Body of pancreas (tissue), 4 donors: ENCODE data around the gene NPEPPS. TPM values are rescaled to one million over a fixed set of nuclear protein-coding genes. Genes with fewer than 3 reads are reported as not detected.
A peak's percentile ranks its signal among the peaks of the same experiment; 100 is the strongest.
"Not testable (repeated sequence)": the region's sequence is repeated elsewhere in the genome, so short reads cannot be mapped to it uniquely, and the experiment has no call there.

Experiments used
- ATAC-seq: fragments of 150-250 bp; one replicate; pipeline ENCODE4 v1.9.1; 2016
- DNase-seq, 4 donors: peaks; one replicate each; pipeline ENCODE4 v3.0.0-alpha.2; 2019
- H3K27ac ChIP-seq, 4 donors: fragments of 200-600 bp; sonication (generic); 1 replicate in 3 of 4; 2 replicates in 1 of 4; pipeline versions ENCODE4 v1.5.1 to v1.6.1; 2016 to 2019; ENCODE audit warnings: mild to moderate bottlenecking in 1 of 4, mixed read lengths in 1 of 4, moderate library complexity in 1 of 4
- H3K27me3 ChIP-seq, 2 donors: fragments of 200-600 bp; sonication (generic); one replicate each; pipeline ENCODE4 v1.6.0; 2016; ENCODE audit warnings: mild to moderate bottlenecking in 1 of 2
- H3K36me3 ChIP-seq, 2 donors: fragments of 200-600 bp; sonication (generic); replicated peaks in 1 of 2; 2 replicates each; pipeline ENCODE4 v1.5.1; 2016; ENCODE audit warnings: low read depth in 2 of 2; ENCODE audit not compliant: insufficient read depth in 1 of 2
- H3K4me1 ChIP-seq: fragments of 200-600 bp; sonication (generic); one replicate; pipeline ENCODE4 v1.6.0; 2016
- H3K4me3 ChIP-seq, 2 donors: fragments of 200-600 bp; sonication (generic); 1 replicate in 1 of 2; 2 replicates in 1 of 2; pipeline ENCODE4 v1.5.1; 2016 to 2019
- H3K9me3 ChIP-seq, 3 donors: fragments of 200-600 bp; sonication (generic); 1 replicate in 2 of 3; 2 replicates in 1 of 3; pipeline ENCODE4 v1.5.1; 2016
- POLR2A ChIP-seq, 3 donors: fragments of 450-650 bp; IDR thresholded peaks; one replicate each; pipeline ENCODE4 v1.6.1; 2016; ENCODE audit warnings: antibody characterized with exemption in 3 of 3, mild to moderate bottlenecking in 2 of 3
- WGBS, 2 donors: methylation state at CpG; one replicate each; pipeline ENCODE4 v1.1.5; 2017; 5-methylcytosine and 5-hydroxymethylcytosine counted together
- intact Hi-C: fragments of 100-400 bp; cut with DNase I; formaldehyde crosslinking; loops from one replicate; pipeline ENCODE4 v1.15.1; 2023
- total RNA-seq, 2 donors: library from RNA; depleted of rRNA; stranded (reverse); fragments of >200 nt; gene quantifications; one replicate each; pipeline ENCODE4 v1.1.0, GENCODE V29; 2016
- TF ChIP-seq, protein P1 (sequence below), 7 experiments: fragments of 450-650 bp in 4 of 7; fragments of 200-600 bp in 3 of 7; sonication (generic) in 3 of 7; IDR thresholded peaks; one replicate each; pipeline ENCODE4 v1.5.1; 2016 to 2019; ENCODE audit warnings: antibody characterized with exemption in 7 of 7

NPEPPS gene
- total RNA-seq, 2 donors from 2014 or later: 77.5 to 92.4 TPM

DNA sequence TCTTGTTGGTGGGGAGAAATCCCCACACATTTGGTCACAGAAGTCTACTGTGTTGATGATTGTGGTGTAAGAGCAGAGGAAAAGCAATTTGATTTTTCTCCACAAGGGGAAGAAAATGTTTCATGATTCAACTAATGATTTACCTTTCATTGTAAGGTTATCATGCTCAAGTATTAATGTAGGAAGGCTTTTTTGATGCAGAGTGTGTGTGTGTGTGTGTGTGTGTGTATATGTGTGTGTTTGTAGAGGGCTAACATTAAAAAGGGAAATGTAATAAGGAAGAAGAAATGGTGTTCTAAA, 31.4 kb downstream of the NPEPPS start:
- H3K27ac ChIP-seq, ATAC-seq, H3K9me3 ChIP-seq, intact Hi-C loops, H3K4me3 ChIP-seq, DNase-seq, H3K27me3 ChIP-seq, H3K36me3 ChIP-seq: not testable (repeated sequence)
- peaks cover 11% of the 10 kb centered on the region for H3K4me1 ChIP-seq

DNA sequence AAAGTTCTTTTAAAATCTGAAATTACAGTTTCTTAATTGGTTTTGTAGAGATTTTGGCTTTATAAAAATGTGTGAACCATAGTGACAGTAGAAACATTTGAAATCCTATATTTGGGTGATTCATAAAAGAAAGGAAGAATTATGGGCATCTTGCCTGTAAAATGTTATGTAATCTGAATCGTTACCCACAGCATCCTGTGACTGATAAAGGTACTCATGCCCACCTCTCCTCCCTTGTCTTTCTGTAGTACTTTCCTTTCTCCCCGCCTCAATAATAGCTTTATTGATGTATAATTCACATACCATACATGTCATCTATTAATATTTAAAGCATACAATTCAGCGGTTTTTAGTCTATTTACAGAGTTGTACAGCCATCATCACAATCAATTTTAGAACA, 36.4 kb downstream of the NPEPPS start:
- ATAC-seq, H3K4me1 ChIP-seq, H3K36me3 ChIP-seq, DNase-seq, H3K27me3 ChIP-seq, H3K27ac ChIP-seq, intact Hi-C loops, H3K4me3 ChIP-seq, H3K9me3 ChIP-seq: not testable (repeated sequence)
- WGBS, 2 donors: 42 to 57% methylated on average over 2 to 3 of the region's 3 CpGs

- H3K9me3 ChIP-seq, H3K27me3 ChIP-seq, ATAC-seq, intact Hi-C loops, H3K4me3 ChIP-seq, H3K36me3 ChIP-seq, DNase-seq, H3K4me1 ChIP-seq, H3K27ac ChIP-seq: not testable (repeated sequence)
- 68 to 82% methylated on average over 3 of the region's 3 CpGs for WGBS, 2 donors
These were observed 41.7 kb downstream of the NPEPPS start for GRCh38 chr17:47572561-47572960.

- ATAC-seq, H3K27ac ChIP-seq, H3K36me3 ChIP-seq, H3K4me1 ChIP-seq, intact Hi-C loops, H3K9me3 ChIP-seq, H3K27me3 ChIP-seq, H3K4me3 ChIP-seq: not testable (repeated sequence)
- DNase-seq: peak in 2 of 4 donors; percentile 20
- WGBS, 2 donors: 80 to 83% methylated on average over 1 of the region's 1 CpG
These were observed 51.5 kb downstream of the NPEPPS start for GRCh38 chr17:47582416-47582815.

- H3K36me3 ChIP-seq, intact Hi-C loops, ATAC-seq, H3K4me1 ChIP-seq, H3K27ac ChIP-seq, H3K4me3 ChIP-seq, H3K9me3 ChIP-seq, H3K27me3 ChIP-seq, DNase-seq: not testable (repeated sequence)
- 77 to 81% methylated on average over 5 of the region's 5 CpGs for WGBS, 2 donors
These were observed 55.6 kb downstream of the NPEPPS start for GRCh38 chr17:47586378-47587055.

- H3K4me3 ChIP-seq, H3K36me3 ChIP-seq, DNase-seq, H3K9me3 ChIP-seq, H3K27me3 ChIP-seq, ATAC-seq, H3K27ac ChIP-seq, intact Hi-C loops, H3K4me1 ChIP-seq: not testable (repeated sequence)
These were observed 62.6 kb downstream of the NPEPPS start for GRCh38 chr17:47593522-47593921.

GRCh38 chr17:47603830-47604597, 73.1 kb downstream of the NPEPPS start:
- no peak for TF ChIP-seq POLR2A (IDR thresholded peaks at IDR 0.05)
- TF ChIP-seq, protein P1, sequence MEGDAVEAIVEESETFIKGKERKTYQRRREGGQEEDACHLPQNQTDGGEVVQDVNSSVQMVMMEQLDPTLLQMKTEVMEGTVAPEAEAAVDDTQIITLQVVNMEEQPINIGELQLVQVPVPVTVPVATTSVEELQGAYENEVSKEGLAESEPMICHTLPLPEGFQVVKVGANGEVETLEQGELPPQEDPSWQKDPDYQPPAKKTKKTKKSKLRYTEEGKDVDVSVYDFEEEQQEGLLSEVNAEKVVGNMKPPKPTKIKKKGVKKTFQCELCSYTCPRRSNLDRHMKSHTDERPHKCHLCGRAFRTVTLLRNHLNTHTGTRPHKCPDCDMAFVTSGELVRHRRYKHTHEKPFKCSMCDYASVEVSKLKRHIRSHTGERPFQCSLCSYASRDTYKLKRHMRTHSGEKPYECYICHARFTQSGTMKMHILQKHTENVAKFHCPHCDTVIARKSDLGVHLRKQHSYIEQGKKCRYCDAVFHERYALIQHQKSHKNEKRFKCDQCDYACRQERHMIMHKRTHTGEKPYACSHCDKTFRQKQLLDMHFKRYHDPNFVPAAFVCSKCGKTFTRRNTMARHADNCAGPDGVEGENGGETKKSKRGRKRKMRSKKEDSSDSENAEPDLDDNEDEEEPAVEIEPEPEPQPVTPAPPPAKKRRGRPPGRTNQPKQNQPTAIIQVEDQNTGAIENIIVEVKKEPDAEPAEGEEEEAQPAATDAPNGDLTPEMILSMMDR (IDR thresholded peaks at IDR 0.05): no peak
- DNase-seq: no peak
- intact Hi-C loops: no loop called here
- 56 to 59% methylated on average over 4 of the region's 4 CpGs for WGBS, 2 donors
- no peak overlapping the region for H3K4me3 ChIP-seq
- H3K27ac ChIP-seq: no peak overlapping the region
- no peaks in the 10 kb centered on the region for H3K27me3 ChIP-seq
- ATAC-seq: no peak
- no peaks in the 10 kb centered on the region for H3K9me3 ChIP-seq
- peaks cover 0 to 16% of the 10 kb centered on the region in 2 donors for H3K36me3 ChIP-seq
- no peaks in the 10 kb centered on the region for H3K4me1 ChIP-seq

- whole genome bisulfite sequencing, 2 donors: 36 to 50% methylated on average over 1 of the region's 1 CpG
- no peak for ATAC-seq
- intact Hi-C loops: no loop called here
- peak in 1 of 4 donors; percentile 27 for DNase-seq
- TF ChIP-seq, protein P1 (IDR thresholded peaks at IDR 0.05): no peak
- no peak for TF ChIP-seq POLR2A (IDR thresholded peaks at IDR 0.05)
- H3K27me3 ChIP-seq: no peaks in the 10 kb centered on the region
- H3K4me3 ChIP-seq: no peak overlapping the region
- no peaks in the 10 kb centered on the region for H3K4me1 ChIP-seq
- H3K36me3 ChIP-seq: peaks cover 0 to 16% of the 10 kb centered on the region in 2 donors
- H3K27ac ChIP-seq: peak overlapping the region in 1 of 4 donors; percentile 12
- H3K9me3 ChIP-seq: no peaks in the 10 kb centered on the region
These were observed 73.7 kb downstream of the NPEPPS start for GRCh38 chr17:47604598-47604927.
